Activated CD8-positive, alpha-beta memory T cell treated with anti-CD3 and anti-CD28 coated beads, Interleukin-2, amount 50 U/mL, for 4 hours (primary cell): Measurements from ENCODE around the gene ZNF770.
A peak's percentile ranks its signal among the peaks of the same experiment; 100 is the strongest.
"Not testable (repeated sequence)": the region's sequence is repeated elsewhere in the genome, so short reads cannot be mapped to it uniquely, and the experiment has no call there.

Experiments
- DNase-seq: peaks from one replicate; pipeline ENCODE4 v3.0.0-alpha.2; 2020

ZNF770 gene

GRCh38 chr15:34970098-34970643 lies 17.9 kb downstream of the ZNF770 start:
- DNase-seq, result not testable (repeated sequence)

- DNase-seq, result peak; percentile 90
Observed at GRCh38 chr15:34969340-34970097, 18.6 kb downstream of the ZNF770 start, which contains the start of gene AQR. Gene AQR (minus strand): TSS chr15:34969742. CDS start chr15:34969613, 129 bp downstream.

- DNase-seq, result no peak
Observed at GRCh38 chr15:34964277-34964676, 23.8 kb downstream of the ZNF770 start.

GRCh38 chr15:34953851-34954250 lies 34.2 kb downstream of the ZNF770 start:
- DNase-seq, result no peak

- no peak for DNase-seq
Observed at GRCh38 chr15:34952481-34952880, 35.6 kb downstream of the ZNF770 start.

- no peak for DNase-seq
Observed at GRCh38 chr15:34951993-34952392, 36.1 kb downstream of the ZNF770 start.

- no peak for DNase-seq
Observed at GRCh38 chr15:34944936-34945335, 43.2 kb downstream of the ZNF770 start.

- DNase-seq, result no peak
Observed at GRCh38 chr15:34943711-34944110, 44.4 kb downstream of the ZNF770 start.

GRCh38 chr15:34943264-34943663 lies 44.8 kb downstream of the ZNF770 start:
- DNase-seq, result not testable (repeated sequence)

GRCh38 chr15:34942363-34942762 lies 45.7 kb downstream of the ZNF770 start:
- no peak for DNase-seq

- DNase-seq, result no peak
Observed at GRCh38 chr15:34941831-34942230, 46.3 kb downstream of the ZNF770 start.

GRCh38 chr15:34941185-34941698 lies 46.8 kb downstream of the ZNF770 start:
- no peak for DNase-seq

- no peak for DNase-seq
Observed at GRCh38 chr15:34933432-34933975, 54.6 kb downstream of the ZNF770 start.

GRCh38 chr15:34928349-34928748 lies 59.7 kb downstream of the ZNF770 start:
- DNase-seq, result not testable (repeated sequence)
